NCI-H69 (cell line): ENCODE results near the gene HACD1.

Experiments
- DNase-seq: peaks from one replicate; lab custom pipeline; 2025; lab: John Stamatoyannopoulos, UW

Gene HACD1, protein sequence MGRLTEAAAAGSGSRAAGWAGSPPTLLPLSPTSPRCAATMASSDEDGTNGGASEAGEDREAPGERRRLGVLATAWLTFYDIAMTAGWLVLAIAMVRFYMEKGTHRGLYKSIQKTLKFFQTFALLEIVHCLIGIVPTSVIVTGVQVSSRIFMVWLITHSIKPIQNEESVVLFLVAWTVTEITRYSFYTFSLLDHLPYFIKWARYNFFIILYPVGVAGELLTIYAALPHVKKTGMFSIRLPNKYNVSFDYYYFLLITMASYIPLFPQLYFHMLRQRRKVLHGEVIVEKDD

GRCh38 chr10:17617031-17617911 is at the start of gene HACD1:
HACD1 (minus strand) TSS chr10:17617374; CDS start chr10:17617339, 35 bp downstream.
- peak; percentile 72 for DNase-seq

- no peak for DNase-seq
Measured at GRCh38 chr10:17665747-17666146, 48.6 kb upstream of the HACD1 start.

- DNase-seq = no peak
Measured at GRCh38 chr10:17663450-17663849, 46.3 kb upstream of the HACD1 start.

DNA sequence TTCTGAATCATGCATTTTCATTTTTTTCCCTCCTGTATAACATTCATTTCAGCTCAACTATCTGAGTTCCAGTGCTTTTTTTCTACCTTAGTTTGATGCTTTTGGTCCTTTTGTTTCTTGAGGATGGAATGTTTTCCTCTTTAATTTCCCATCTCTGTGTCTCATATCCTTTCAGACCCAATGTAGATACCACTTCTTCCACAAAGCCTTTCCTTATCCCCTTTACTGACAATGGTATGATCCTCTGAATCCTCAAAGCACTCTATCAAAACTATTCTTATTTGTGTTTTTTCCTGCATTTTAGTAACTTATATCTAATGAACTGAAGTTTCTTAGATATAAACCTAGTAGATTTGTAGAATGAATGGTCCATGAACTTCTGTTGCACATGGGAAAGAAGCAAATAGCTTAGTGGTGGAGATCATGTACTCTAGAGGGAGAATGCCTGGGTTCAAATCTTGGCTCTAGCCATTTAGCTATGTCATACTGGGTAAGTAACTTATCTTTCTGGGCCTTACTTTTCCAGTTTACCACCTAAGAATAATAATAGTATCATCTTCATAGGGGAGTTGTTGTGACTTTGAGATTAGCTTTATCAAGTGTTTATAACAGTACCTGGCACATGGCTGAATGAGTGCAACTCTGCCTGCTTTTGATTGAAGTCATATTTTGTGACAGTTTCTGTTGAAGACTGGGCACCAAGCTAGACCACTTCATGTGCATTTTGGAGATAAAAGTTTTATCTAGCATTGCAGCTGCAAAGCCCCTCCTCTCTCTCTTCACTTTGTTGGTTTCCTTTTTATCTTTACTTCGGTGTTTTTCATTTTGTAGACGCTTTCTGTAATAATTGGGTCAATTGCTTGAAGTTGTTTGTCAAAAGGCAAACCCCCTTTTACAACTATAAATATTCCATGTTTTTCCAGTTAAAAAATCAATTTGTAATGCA is 45.3 kb upstream of the HACD1 start:
- DNase-seq = no peak

- no peak for DNase-seq
Measured at GRCh38 chr10:17661510-17661909, 44.3 kb upstream of the HACD1 start.

DNA sequence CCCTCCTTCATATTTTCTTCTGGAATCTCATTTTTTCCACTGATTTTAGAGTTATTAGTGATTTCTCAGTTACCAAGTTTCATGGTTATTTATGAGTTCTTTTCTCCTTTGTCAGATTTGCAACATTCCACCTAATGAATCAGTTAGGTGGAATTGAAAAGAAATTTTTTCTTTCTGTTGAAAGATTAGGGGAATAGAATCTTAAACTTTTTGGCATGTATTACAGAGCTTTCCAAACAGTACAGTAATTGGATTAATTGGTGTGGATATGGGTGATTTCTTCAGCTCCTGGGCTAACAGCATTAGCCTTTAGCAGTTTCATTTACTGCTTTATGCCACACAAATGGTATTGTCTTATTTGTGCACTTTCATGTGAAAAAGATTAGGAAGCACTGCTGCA is 43.7 kb upstream of the HACD1 start:
- no peak for DNase-seq

- no peak for DNase-seq
Measured at GRCh38 chr10:17659365-17659764, 42.2 kb upstream of the HACD1 start.

GRCh38 chr10:17657103-17657500 is 39.9 kb upstream of the HACD1 start:
- no peak for DNase-seq

- no peak for DNase-seq
Measured at GRCh38 chr10:17655567-17656146, 38.5 kb upstream of the HACD1 start.

- no peak for DNase-seq
Measured at GRCh38 chr10:17655009-17655408, 37.8 kb upstream of the HACD1 start.

DNA sequence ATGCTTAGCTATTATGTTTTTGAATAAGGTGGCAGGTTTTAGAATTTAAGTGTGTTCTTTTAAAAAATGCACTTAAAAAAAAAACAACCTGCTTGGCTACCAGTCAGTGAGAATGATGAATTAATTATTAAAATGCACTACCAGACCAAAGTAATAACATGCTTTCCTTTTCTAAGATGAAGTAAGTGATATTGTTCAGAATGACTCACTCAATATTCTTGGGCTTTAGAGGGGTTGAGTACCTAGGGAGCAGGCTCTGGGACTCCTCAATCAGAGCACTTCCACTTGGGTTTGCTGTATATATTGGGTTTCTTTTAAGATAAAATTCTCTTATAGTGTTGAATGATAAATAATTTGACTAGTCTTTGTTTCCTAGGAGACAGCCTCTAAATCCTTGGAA is 35.4 kb upstream of the HACD1 start:
- no peak for DNase-seq

DNA sequence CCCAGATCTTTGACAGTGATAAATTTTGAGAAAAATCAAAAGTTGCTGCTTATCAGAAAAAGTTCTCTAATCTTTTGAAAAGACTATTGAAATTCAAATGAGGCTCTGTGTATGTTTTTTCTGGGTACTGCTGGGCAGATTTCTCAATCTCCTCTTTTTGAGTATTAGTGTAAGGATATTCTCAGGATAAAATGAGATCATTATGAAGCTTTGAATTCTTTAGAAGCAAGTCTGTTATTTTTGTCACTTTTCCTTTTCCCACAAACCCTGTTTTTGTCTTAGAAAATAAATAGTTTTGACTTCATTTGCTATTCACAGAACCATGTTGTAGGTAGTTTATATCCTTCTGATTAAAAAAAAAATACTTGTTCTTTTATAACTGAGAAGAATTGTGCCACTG is 34.7 kb upstream of the HACD1 start:
- DNase-seq = no peak

DNA sequence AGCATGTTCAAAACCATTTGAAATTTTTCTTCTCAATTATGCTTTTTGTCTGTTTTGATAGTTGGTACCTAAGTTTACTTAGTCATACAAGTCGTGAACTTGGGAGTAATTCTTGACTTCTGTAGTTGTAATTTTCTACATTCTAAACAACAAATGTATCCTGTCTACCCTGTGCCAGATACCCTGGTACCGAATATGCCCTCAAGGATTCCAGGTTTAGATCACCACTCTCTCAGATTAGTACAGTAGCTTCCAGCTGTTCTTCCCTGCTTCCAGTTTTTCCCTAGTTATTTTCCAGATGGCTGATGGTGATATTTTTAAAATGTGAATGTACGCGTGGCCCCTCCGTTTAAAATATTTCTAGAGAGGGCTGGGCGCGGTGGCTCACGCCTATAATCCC is 33.2 kb upstream of the HACD1 start:
- DNase-seq = no peak

GRCh38 chr10:17649836-17650235 is 32.7 kb upstream of the HACD1 start:
- DNase-seq = no peak

GRCh38 chr10:17649052-17649451 is 31.9 kb upstream of the HACD1 start:
- no peak for DNase-seq

- no peak for DNase-seq
Measured at GRCh38 chr10:17648243-17649035, 31.3 kb upstream of the HACD1 start.

DNA sequence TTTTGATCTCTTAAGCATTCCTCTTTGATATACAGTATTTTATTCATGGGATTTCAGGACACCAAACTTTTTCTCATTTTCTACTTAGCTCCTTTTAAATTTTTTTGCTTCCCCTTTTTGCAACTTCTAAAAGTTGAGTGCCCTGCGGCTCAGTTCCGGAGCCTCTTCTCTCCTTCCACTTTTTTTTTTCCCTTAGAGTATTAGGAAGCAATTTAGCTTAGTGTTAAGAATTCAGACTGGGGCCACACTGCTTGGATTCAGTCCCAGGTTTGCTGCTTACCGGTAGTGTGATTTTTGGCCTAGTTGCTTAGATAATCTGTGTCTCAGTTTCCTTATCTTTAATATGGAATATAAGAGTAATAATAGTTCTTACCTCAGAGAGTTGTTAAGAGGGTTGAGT is 30.2 kb upstream of the HACD1 start:
- DNase-seq = no peak

DNA sequence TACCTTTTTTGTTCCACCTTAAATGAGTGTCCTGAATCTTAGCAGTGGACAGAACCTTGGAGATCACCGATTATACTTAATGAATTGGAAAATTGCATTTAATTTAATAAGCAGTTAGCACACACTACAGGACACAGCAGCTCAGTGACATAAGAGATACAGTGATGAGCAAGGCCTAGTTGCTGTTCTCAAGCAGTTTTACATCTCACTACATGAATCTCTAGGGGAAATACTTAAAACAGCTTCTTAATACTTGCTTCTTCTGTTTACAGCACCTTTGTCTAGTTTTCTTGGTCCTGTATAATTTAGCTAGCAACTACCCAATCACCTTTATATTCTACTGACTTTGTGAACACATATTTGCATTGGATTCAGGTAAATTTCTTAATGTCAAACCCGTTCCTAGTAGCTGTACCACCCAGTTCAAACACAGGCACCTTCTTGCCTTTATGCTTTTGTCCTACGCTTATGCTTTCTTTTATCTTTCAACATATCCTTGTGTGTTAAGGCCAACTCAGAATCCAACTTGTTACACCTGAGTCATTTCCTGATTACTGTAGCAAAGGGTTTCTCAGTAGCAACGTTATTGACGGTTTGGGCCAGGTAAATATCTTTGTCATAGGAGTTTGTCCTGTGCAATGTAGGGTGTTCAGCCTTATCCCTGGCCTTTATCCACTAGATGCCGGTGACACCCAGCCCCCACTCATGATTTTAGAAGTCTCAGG is 28.6 kb upstream of the HACD1 start:
- DNase-seq = no peak

- DNase-seq = peak; percentile 51
Measured at GRCh38 chr10:17644485-17644943, 27.3 kb upstream of the HACD1 start.
